Mucosa of descending colon (tissue), 3 donors: ENCODE results near the gene DHRS12. TPM values are rescaled to one million over a fixed set of nuclear protein-coding genes. Genes with fewer than 3 reads are reported as not detected.

Experiments
- ATAC-seq: fragments of 200-7000 bp; cut with Tn5 transposase; one replicate; pipeline ENCODE4 v1.9.1; 2020; ENCODE audit warnings: mild to moderate bottlenecking, moderate library complexity
- DNase-seq, 3 donors: peaks; one replicate each; pipeline ENCODE4 v3.0.0-alpha.2; 2020
- H3K36me3 ChIP-seq: fragments of 200-600 bp; one replicate; pipeline ENCODE4 v1.8.0; 2021; ENCODE audit warnings: low read depth, mild to moderate bottlenecking
- H3K4me1 ChIP-seq: fragments of 200-600 bp; one replicate; pipeline ENCODE4 v1.8.0; 2021; ENCODE audit warnings: low read depth, mild to moderate bottlenecking
- H3K4me3 ChIP-seq: fragments of 200-600 bp; one replicate; pipeline ENCODE4 v1.8.0; 2021; ENCODE audit warnings: mild to moderate bottlenecking
- H3K9me3 ChIP-seq: fragments of 200-600 bp; one replicate; pipeline ENCODE4 v1.8.0; 2021; ENCODE audit warnings: mild to moderate bottlenecking
- CTCF ChIP-seq: fragments of 200-600 bp; IDR thresholded peaks from one replicate; pipeline ENCODE4 v1.8.0; 2022; ENCODE audit warnings: antibody characterized with exemption, mild to moderate bottlenecking
- intact Hi-C, 2 donors: fragments of 100-400 bp; cut with DNase I in 1 of 2; cut with micrococcal nuclease in 1 of 2; formaldehyde crosslinking; loops; one replicate each; pipeline versions ENCODE4 v1.11.0 to v1.11.1; 2022; cut with DNase I, micrococcal nuclease
- total RNA-seq, 3 donors: library from RNA; stranded (reverse); fragmentation: NEBNext Ultra II Directional in 2 of 3; extraction: Animal tissue kit (Norgen Biotek cat#: 25700) in 2 of 3; gene quantifications; one replicate each; pipeline versions ENCODE4 v1.2.1 to v1.2.4, GENCODE V29; 2021 to 2023
- donor health status: DM: no; HTN: no; CAD: no; lungs with moderate emphysema.
- donor health status: DM: no; HTN: no; CAD: no.
- donor health status: DM: no; HTN: yes; CAD: no.

DHRS12 gene
- total RNA-seq, 3 donors from 2014 or later: 11.8 to 15.1 (median 14.1) TPM

GRCh38 chr13:51747438-51748434, 56.2 kb downstream of the DHRS12 start:
- intact Hi-C loops: no loop called here
- Histone ChIP-seq H3K9me3 (peaks cover 9% of the 10 kb centered on the region), H3K36me3 (no peaks in the 10 kb centered on the region), H3K4me1 (no peaks in the 10 kb centered on the region), H3K4me3 (no peak overlapping the region)
- DNase-seq (no peak), ATAC-seq (no peak)
- no peak for TF ChIP-seq CTCF

GRCh38 chr13:51746802-51747201, 57.2 kb downstream of the DHRS12 start:
- Histone ChIP-seq H3K4me1 (no peaks in the 10 kb centered on the region), H3K9me3 (peaks cover 9% of the 10 kb centered on the region), H3K4me3 (no peak overlapping the region), H3K36me3 (no peaks in the 10 kb centered on the region)
- ATAC-seq (no peak), DNase-seq (no peak)
- intact Hi-C loops: no loop called here
- no peak for TF ChIP-seq CTCF

- Histone ChIP-seq H3K4me3 (no peak overlapping the region), H3K9me3 (peaks cover 9% of the 10 kb centered on the region), H3K36me3 (no peaks in the 10 kb centered on the region), H3K4me1 (no peaks in the 10 kb centered on the region)
- no peak for TF ChIP-seq CTCF
- ATAC-seq (no peak), DNase-seq (no peak)
- intact Hi-C loops: no loop called here
These were observed 58.7 kb downstream of the DHRS12 start for GRCh38 chr13:51745243-51745642.

GRCh38 chr13:51742611-51743010, 61.4 kb downstream of the DHRS12 start:
- H3K9me3 ChIP-seq: peaks cover 3% of the 10 kb centered on the region
- H3K4me1 ChIP-seq: no peaks in the 10 kb centered on the region
- ATAC-seq (no peak), DNase-seq (no peak)
- intact Hi-C loops: no loop called here
- no peaks in the 10 kb centered on the region for H3K36me3 ChIP-seq
- no peak overlapping the region for H3K4me3 ChIP-seq
- no peak for TF ChIP-seq CTCF

GRCh38 chr13:51742031-51742430, 61.9 kb downstream of the DHRS12 start:
- Histone ChIP-seq H3K36me3 (no peaks in the 10 kb centered on the region), H3K4me3 (no peak overlapping the region), H3K4me1 (no peaks in the 10 kb centered on the region), H3K9me3 (no peaks in the 10 kb centered on the region)
- TF ChIP-seq CTCF: no peak
- no peak for DNase-seq
- ATAC-seq: no peak
- intact Hi-C loops: no loop called here
